Progenitor cell of endocrine pancreas (in vitro differentiated cells): ENCODE results near the gene OSBPL10. TPM values are rescaled to one million over a fixed set of nuclear protein-coding genes. Genes with fewer than 3 reads are reported as not detected.

Source experiments
- DNase-seq: peaks from one replicate; pipeline ENCODE4 v3.0.0; 2021; ENCODE audit warnings: low spot score; ENCODE audit not compliant: unreplicated experiment
- H3K27ac Mint-ChIP-seq: 2 replicates; pipeline ENCODE4 v1.8.0; 2021; ENCODE audit warnings: mild to moderate bottlenecking, moderate library complexity, mixed read lengths
- H3K27me3 Mint-ChIP-seq: 2 replicates; pipeline ENCODE4 v1.8.0; 2021; ENCODE audit warnings: mixed read lengths
- H3K36me3 Mint-ChIP-seq: 2 replicates; pipeline ENCODE4 v1.8.0; 2022; ENCODE audit warnings: mixed read lengths; ENCODE audit not compliant: insufficient read depth
- H3K4me1 Mint-ChIP-seq: 2 replicates; pipeline ENCODE4 v1.8.0; 2021; ENCODE audit warnings: low read depth, mixed read lengths
- H3K4me3 Mint-ChIP-seq: 2 replicates; pipeline ENCODE4 v1.8.0; 2021; ENCODE audit warnings: low read depth, mild to moderate bottlenecking, moderate library complexity, mixed read lengths
- H3K9me3 Mint-ChIP-seq: 2 replicates; pipeline ENCODE4 v1.8.0; 2021; ENCODE audit warnings: low read depth, mixed read lengths
- CTCF ChIP-seq: fragments of 200-600 bp; sonication (generic); IDR thresholded peaks from one replicate; pipeline ENCODE4 v1.5.0; 2021; ENCODE audit warnings: antibody characterized with exemption, mild to moderate bottlenecking; ENCODE audit not compliant: unreplicated experiment
- total RNA-seq: library from RNA; stranded (reverse); gene quantifications from 2 replicates; pipeline ENCODE4 v1.2.1, GENCODE V29; 2021

OSBPL10 gene
- total RNA-seq, 1 donor from 2014 or later: 25.2 TPM

DNA sequence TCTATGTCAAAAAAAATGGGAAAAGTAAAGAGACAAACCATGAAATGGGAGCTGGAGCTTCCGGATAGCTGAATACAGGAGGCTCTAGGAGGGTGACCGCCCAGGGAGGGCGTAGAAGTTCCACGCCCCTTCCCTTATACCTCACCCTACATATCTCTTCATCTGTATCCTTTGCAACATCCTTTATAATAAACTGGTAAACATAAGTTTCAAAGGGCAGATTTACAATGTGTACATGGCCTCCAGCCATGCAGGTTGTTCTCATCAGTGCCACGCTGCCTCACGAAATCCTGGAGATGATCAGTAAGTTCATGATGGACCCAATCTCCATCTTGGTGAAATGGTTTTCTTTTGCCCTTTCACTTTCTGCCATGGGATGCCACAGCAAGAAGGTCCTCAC lies 121.8 kb downstream of the OSBPL10 start:
- no peaks in the 10 kb centered on the region for H3K36me3 Mint-ChIP-seq

DNA sequence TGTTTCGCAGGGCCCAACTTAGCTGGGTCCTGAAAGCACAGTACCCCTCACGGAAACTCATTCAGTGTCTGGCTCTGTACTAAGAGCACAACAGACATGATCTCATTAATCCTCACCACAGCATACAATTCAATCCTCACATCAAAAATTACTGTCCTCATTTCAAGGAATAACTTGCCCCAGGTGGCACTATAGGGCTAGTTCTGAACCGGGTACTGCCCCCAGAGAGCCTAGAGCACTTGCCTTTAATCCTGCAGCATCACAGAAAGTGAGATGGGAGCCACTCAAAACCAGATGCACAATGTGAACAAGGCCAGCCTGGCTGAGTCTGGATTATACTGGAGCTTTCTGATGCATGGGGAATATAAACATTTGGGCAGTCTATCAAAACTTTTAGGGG lies 122.6 kb downstream of the OSBPL10 start:
- no peak overlapping the region for H3K27ac Mint-ChIP-seq

More for the DNA sequence above, 121.8 kb downstream of the OSBPL10 start:
- no peak for TF ChIP-seq CTCF
- Mint-ChIP-seq H3K9me3 (no peaks in the 10 kb centered on the region), H3K27me3 (no peaks in the 10 kb centered on the region), H3K4me3 (no peak overlapping the region), H3K27ac (no peak overlapping the region), H3K4me1 (peaks cover 4% of the 10 kb centered on the region)
- DNase-seq: no peak

DNA sequence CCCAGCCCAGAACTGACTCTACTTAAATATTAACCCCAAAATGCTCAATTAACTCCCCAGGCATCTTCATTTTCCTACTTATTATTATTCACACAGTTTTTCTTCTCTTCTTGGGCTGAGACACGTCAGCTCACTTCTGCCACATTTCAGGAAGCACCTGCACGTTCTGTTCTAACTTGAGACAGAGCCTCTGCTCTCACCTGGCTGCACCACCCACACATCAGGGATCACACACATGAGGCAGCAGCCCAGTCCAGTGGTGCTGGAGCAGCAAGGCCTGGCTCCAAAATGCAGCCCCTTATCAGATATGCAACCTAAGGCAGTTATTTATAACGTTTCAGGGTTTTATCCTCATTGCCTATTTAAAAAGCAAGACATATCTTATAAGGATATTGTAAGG lies 127.5 kb downstream of the OSBPL10 start:
- H3K36me3 Mint-ChIP-seq: no peaks in the 10 kb centered on the region
- DNase-seq: no peak
- H3K4me1 Mint-ChIP-seq: peaks cover 12% of the 10 kb centered on the region
- no peaks in the 10 kb centered on the region for H3K9me3 Mint-ChIP-seq
- no peak for TF ChIP-seq CTCF
- H3K4me3 Mint-ChIP-seq: no peak overlapping the region
- H3K27me3 Mint-ChIP-seq: no peaks in the 10 kb centered on the region
- no peak overlapping the region for H3K27ac Mint-ChIP-seq

More for the DNA sequence above, 122.6 kb downstream of the OSBPL10 start:
- Mint-ChIP-seq H3K27me3 (no peaks in the 10 kb centered on the region), H3K4me1 (peaks cover 5% of the 10 kb centered on the region), H3K4me3 (no peak overlapping the region), H3K9me3 (no peaks in the 10 kb centered on the region), H3K36me3 (no peaks in the 10 kb centered on the region)
- no peak for TF ChIP-seq CTCF
- no peak for DNase-seq

- Mint-ChIP-seq H3K4me1 (peaks cover 12% of the 10 kb centered on the region), H3K27me3 (no peaks in the 10 kb centered on the region), H3K4me3 (no peak overlapping the region), H3K36me3 (peaks cover 3% of the 10 kb centered on the region), H3K27ac (no peak overlapping the region), H3K9me3 (no peaks in the 10 kb centered on the region)
- TF ChIP-seq CTCF: no peak
- no peak for DNase-seq
These were observed 129.8 kb downstream of the OSBPL10 start for GRCh38 chr3:31851278-31851677.

- DNase-seq: no peak
These were observed 132.2 kb downstream of the OSBPL10 start for GRCh38 chr3:31848911-31849310.

More at GRCh38 chr3:31848911-31849310, 132.2 kb downstream of the OSBPL10 start:
- Mint-ChIP-seq H3K4me1 (peaks cover 12% of the 10 kb centered on the region), H3K36me3 (peaks cover 3% of the 10 kb centered on the region), H3K9me3 (no peaks in the 10 kb centered on the region), H3K4me3 (no peak overlapping the region), H3K27me3 (no peaks in the 10 kb centered on the region), H3K27ac (no peak overlapping the region)
- TF ChIP-seq CTCF: no peak
